ENCODE results near the gene OVOL1. TPM values are rescaled to one million over a fixed set of nuclear protein-coding genes. Genes with fewer than 3 reads are reported as not detected.

Gene OVOL1
- total RNA-seq, 2 experiments from 2014 or later: not detected

DNA sequence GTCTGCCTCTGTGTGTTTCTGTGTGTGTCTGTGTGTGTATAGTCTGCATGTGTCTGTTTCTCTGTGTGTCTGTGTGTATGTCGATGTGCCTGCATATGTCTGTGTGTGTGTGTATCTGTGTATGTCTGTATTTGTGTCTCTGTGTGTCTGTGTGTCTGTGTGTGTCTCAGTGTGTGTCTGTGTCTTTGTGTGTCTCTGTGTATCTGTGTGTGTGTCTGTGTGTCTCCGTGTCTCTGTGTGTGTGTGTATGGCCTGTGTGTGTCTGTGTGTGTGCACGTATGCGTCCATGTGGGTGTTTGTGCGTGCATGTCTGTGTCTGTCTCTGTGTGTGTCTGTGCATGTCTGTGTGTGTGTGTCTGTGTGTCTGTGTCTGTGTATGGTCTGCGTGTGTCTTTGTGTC is 47.3 kb downstream of the OVOL1 start:
- no peaks in the 10 kb centered on the region for H3K79me2 ChIP-seq (ENCODE audit: insufficient read depth, low read depth, low read length)
- TF ChIP-seq, protein P1, sequence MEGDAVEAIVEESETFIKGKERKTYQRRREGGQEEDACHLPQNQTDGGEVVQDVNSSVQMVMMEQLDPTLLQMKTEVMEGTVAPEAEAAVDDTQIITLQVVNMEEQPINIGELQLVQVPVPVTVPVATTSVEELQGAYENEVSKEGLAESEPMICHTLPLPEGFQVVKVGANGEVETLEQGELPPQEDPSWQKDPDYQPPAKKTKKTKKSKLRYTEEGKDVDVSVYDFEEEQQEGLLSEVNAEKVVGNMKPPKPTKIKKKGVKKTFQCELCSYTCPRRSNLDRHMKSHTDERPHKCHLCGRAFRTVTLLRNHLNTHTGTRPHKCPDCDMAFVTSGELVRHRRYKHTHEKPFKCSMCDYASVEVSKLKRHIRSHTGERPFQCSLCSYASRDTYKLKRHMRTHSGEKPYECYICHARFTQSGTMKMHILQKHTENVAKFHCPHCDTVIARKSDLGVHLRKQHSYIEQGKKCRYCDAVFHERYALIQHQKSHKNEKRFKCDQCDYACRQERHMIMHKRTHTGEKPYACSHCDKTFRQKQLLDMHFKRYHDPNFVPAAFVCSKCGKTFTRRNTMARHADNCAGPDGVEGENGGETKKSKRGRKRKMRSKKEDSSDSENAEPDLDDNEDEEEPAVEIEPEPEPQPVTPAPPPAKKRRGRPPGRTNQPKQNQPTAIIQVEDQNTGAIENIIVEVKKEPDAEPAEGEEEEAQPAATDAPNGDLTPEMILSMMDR (conservative IDR thresholded peaks at IDR 0.05; ENCODE audit: low read length): no peak
- TF ChIP-seq EZH2phosphoT487 (IDR thresholded peaks at IDR 0.05; ENCODE audit: borderline replicate concordance, low read depth, low read length): no peak
- DNase-seq (ENCODE audit: low spot score): no peak
- no peaks in the 10 kb centered on the region for H3K9me3 ChIP-seq (ENCODE audit: low read length)
- H3K4me3 ChIP-seq (ENCODE audit: low read depth, low read length, poor library complexity, severe bottlenecking): no peak overlapping the region
- H3K27ac ChIP-seq (ENCODE audit: low read depth, low read length, poor library complexity, severe bottlenecking): no peak overlapping the region
- H3K4me1 ChIP-seq (ENCODE audit: insufficient read depth, low read length, poor library complexity, severe bottlenecking): no peaks in the 10 kb centered on the region
- CTCF ChIA-PET (ENCODE audit: unreplicated experiment): no interaction called here
- BruUV-seq (replicated peaks): no TSS peak
- H4K20me1 ChIP-seq (ENCODE audit: insufficient read depth, low read length): no peaks in the 10 kb centered on the region
- H3K9me2 ChIP-seq (ENCODE audit: insufficient read depth, low read length): no peaks in the 10 kb centered on the region
- no peaks in the 10 kb centered on the region for H3K36me3 ChIP-seq (ENCODE audit: insufficient read depth, low read length)
- H2AFZ ChIP-seq (ENCODE audit: low read length): no peak overlapping the region
- H3K4me2 ChIP-seq (ENCODE audit: low read length): no peak overlapping the region
- POLR2A ChIA-PET: no interaction called here
- intact Hi-C loops (cut with micrococcal nuclease; ENCODE audit: unreplicated experiment): no loop called here

DNA sequence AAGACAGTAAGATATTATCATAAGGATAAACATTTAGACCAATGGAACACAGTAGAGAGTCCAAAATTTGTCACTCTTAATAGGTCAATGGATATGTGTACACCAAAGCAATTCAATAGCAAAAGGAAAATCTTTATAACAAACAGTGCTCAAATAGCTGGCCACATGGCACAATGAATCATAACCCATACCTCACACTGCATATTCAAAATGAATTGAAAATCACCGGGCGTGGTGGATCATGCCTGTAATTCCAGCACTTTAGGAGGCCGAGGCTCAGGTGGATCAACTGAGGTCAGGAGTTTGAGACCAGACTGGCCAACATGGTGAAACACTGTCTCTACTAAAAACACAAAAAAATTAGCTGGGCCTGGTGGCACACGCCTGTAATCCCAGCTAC is 55.3 kb downstream of the OVOL1 start:
- H3K27ac ChIP-seq (ENCODE audit: low read depth, low read length, poor library complexity, severe bottlenecking): no peak overlapping the region
- H3K4me3 ChIP-seq (ENCODE audit: low read depth, low read length, poor library complexity, severe bottlenecking): no peak overlapping the region
- H3K4me2 ChIP-seq (ENCODE audit: low read length): no peak overlapping the region
- H3K79me2 ChIP-seq (ENCODE audit: insufficient read depth, low read depth, low read length): no peaks in the 10 kb centered on the region
- intact Hi-C loops (cut with micrococcal nuclease; ENCODE audit: unreplicated experiment): no loop called here
- CTCF ChIA-PET (ENCODE audit: unreplicated experiment): no interaction called here
- H2AFZ ChIP-seq (ENCODE audit: low read length): no peak overlapping the region
- DNase-seq (ENCODE audit: low spot score): no peak
- no peaks in the 10 kb centered on the region for H3K36me3 ChIP-seq (ENCODE audit: insufficient read depth, low read length)
- no peaks in the 10 kb centered on the region for H3K9me2 ChIP-seq (ENCODE audit: insufficient read depth, low read length)
- no peaks in the 10 kb centered on the region for H4K20me1 ChIP-seq (ENCODE audit: insufficient read depth, low read length)
- no peaks in the 10 kb centered on the region for H3K9me3 ChIP-seq (ENCODE audit: low read length)
- H3K4me1 ChIP-seq (ENCODE audit: insufficient read depth, low read length, poor library complexity, severe bottlenecking): no peaks in the 10 kb centered on the region
- TF ChIP-seq, protein P1 (conservative IDR thresholded peaks at IDR 0.05; ENCODE audit: low read length): no peak
- no peak for TF ChIP-seq EZH2phosphoT487 (IDR thresholded peaks at IDR 0.05; ENCODE audit: borderline replicate concordance, low read depth, low read length)
- POLR2A ChIA-PET: interaction anchor here (0.5 kb wide), 1 partner anchor 1455 kb away, joined by 3 read pairs; no protein-coding TSS in a partner anchor
- BruUV-seq (replicated peaks): no TSS peak

DNA sequence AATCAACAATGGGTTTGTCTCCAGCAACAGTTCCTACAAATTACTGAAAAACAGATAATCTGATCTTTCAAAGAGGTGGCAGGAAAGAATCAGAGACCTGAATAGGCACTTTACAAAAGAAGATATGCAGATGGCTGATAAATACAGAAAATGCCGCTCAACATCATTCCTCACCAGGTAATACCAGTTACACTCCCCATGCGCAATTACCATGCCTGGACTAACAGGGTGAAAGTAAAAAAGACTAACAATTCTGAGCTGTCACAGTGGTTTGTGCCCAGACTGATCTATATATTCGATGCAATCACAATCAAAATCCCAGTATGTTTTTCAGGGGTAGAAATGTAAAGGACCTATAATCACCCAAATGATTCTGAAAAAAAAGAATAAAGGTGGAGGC is 56.9 kb downstream of the OVOL1 start:
- Histone ChIP-seq H3K36me3 (ENCODE audit: insufficient read depth, low read length) (no peaks in the 10 kb centered on the region), H3K9me2 (ENCODE audit: insufficient read depth, low read length) (no peaks in the 10 kb centered on the region), H3K4me1 (ENCODE audit: insufficient read depth, low read length, poor library complexity, severe bottlenecking) (no peaks in the 10 kb centered on the region), H3K27ac (ENCODE audit: low read depth, low read length, poor library complexity, severe bottlenecking) (no peak overlapping the region), H4K20me1 (ENCODE audit: insufficient read depth, low read length) (no peaks in the 10 kb centered on the region), H3K4me3 (ENCODE audit: low read depth, low read length, poor library complexity, severe bottlenecking) (no peak overlapping the region), H3K4me2 (ENCODE audit: low read length) (no peak overlapping the region), H3K79me2 (ENCODE audit: insufficient read depth, low read depth, low read length) (no peaks in the 10 kb centered on the region), H3K9me3 (ENCODE audit: low read length) (no peaks in the 10 kb centered on the region), H2AFZ (ENCODE audit: low read length) (no peak overlapping the region)
- no peak for TF ChIP-seq EZH2phosphoT487 (IDR thresholded peaks at IDR 0.05; ENCODE audit: borderline replicate concordance, low read depth, low read length)
- TF ChIP-seq, protein P1 (conservative IDR thresholded peaks at IDR 0.05; ENCODE audit: low read length): no peak
- POLR2A ChIA-PET: interaction anchor here (0.7 kb wide), 1 partner anchor 1454 kb away, joined by 4 read pairs; no protein-coding TSS in a partner anchor
- no TSS peak for BruUV-seq (replicated peaks)
- intact Hi-C loops (cut with micrococcal nuclease; ENCODE audit: unreplicated experiment): no loop called here
- DNase-seq (ENCODE audit: low spot score): no peak
- CTCF ChIA-PET (ENCODE audit: unreplicated experiment): no interaction called here

All from OCI-LY7 (cell line).